Liver (tissue), 9 donors: Measurements from ENCODE around the gene RFX7. TPM values are rescaled to one million over a fixed set of nuclear protein-coding genes. Genes with fewer than 3 reads are reported as not detected.

ENCODE experiments used
- DNase-seq: peaks from one replicate; pipeline ENCODE4 v3.0.0-alpha.2; 2017; ENCODE audit warnings: low spot score
- H3K27ac ChIP-seq, 2 donors: one replicate each; pipeline ENCODE4 v1.7.0; 2013; ENCODE audit warnings: inconsistent platforms in 2 of 2, low read length in 2 of 2, control low read depth in 1 of 2, low read depth in 1 of 2, mild to moderate bottlenecking in 1 of 2
- H3K27me3 ChIP-seq, 4 donors: one replicate each; pipeline versions ENCODE4 v1.6.1 to v1.7.0; 2013; ENCODE audit warnings: low read length in 3 of 4, inconsistent platforms in 1 of 4, mild to moderate bottlenecking in 1 of 4, moderate library complexity in 1 of 4; ENCODE audit not compliant: control insufficient read depth in 4 of 4, insufficient read depth in 4 of 4
- H3K36me3 ChIP-seq, 4 donors: one replicate each; pipeline versions ENCODE4 v1.6.1 to v1.7.0; 2013; ENCODE audit warnings: low read length in 3 of 4, mild to moderate bottlenecking in 3 of 4, low read depth in 1 of 4, moderate library complexity in 1 of 4; ENCODE audit not compliant: control insufficient read depth in 4 of 4, insufficient read depth in 3 of 4
- H3K4me1 ChIP-seq, 4 donors: one replicate each; pipeline versions ENCODE4 v1.6.1 to v1.7.0; 2013; ENCODE audit warnings: low read length in 3 of 4, mild to moderate bottlenecking in 3 of 4, moderate library complexity in 1 of 4; ENCODE audit not compliant: control insufficient read depth in 4 of 4, insufficient read depth in 4 of 4
- H3K4me3 ChIP-seq, 3 donors: one replicate each; pipeline versions ENCODE4 v1.6.1 to v1.7.0; 2013; ENCODE audit warnings: low read length in 3 of 3, control low read depth in 1 of 3, low read depth in 1 of 3, mild to moderate bottlenecking in 1 of 3
- H3K9ac ChIP-seq, 2 donors: one replicate each; pipeline ENCODE4 v1.7.0; 2013; ENCODE audit warnings: low read length in 2 of 2, mild to moderate bottlenecking in 2 of 2, moderate library complexity in 2 of 2, control low read depth in 1 of 2, low read depth in 1 of 2
- H3K9me3 ChIP-seq, 4 donors: one replicate each; pipeline versions ENCODE4 v1.6.1 to v1.7.0; 2013; ENCODE audit warnings: low read length in 3 of 4; ENCODE audit not compliant: control insufficient read depth in 4 of 4
- ATF3 ChIP-seq: IDR thresholded peaks from 2 replicates; pipeline ENCODE4 v1.6.1; 2016; ENCODE audit warnings: antibody characterized with exemption
- CTCF ChIP-seq: fragments of 150-350 bp; IDR thresholded peaks from 2 replicates; pipeline ENCODE4 v1.5.1; 2017; ENCODE audit warnings: improper control_type of control experiment, low read depth, low read length; ENCODE audit not compliant: missing input control
- EGR1 ChIP-seq, 2 donors: IDR thresholded peaks; 2 replicates each; pipeline ENCODE4 v1.6.1; 2016 to 2018; ENCODE audit warnings: antibody characterized with exemption in 2 of 2, low read depth in 2 of 2
- FOXA1 ChIP-seq: IDR thresholded peaks from 2 replicates; pipeline ENCODE4 v1.6.1; 2016; ENCODE audit warnings: antibody characterized with exemption
- FOXA2 ChIP-seq: IDR thresholded peaks from 2 replicates; pipeline ENCODE4 v1.6.1; 2016; ENCODE audit warnings: antibody characterized with exemption
- GABPA ChIP-seq, 2 donors: IDR thresholded peaks in 1 of 2; conservative IDR thresholded peaks in 1 of 2; 2 replicates each; pipeline ENCODE4 v1.6.1; 2016; ENCODE audit warnings: antibody characterized with exemption in 2 of 2, mild to moderate bottlenecking in 1 of 2, moderate library complexity in 1 of 2
- HNF4A ChIP-seq, 2 donors: conservative IDR thresholded peaks; 2 replicates each; pipeline ENCODE4 v1.6.1; 2016; ENCODE audit warnings: antibody characterized with exemption in 2 of 2, mild to moderate bottlenecking in 2 of 2
- HNF4G ChIP-seq: IDR thresholded peaks from 2 replicates; pipeline ENCODE4 v1.6.1; 2016; ENCODE audit warnings: antibody characterized with exemption
- JUND ChIP-seq, 2 donors: IDR thresholded peaks; 2 replicates each; pipeline ENCODE4 v1.6.1; 2016; ENCODE audit warnings: antibody characterized with exemption in 2 of 2
- NR2F2 ChIP-seq: IDR thresholded peaks from 2 replicates; pipeline ENCODE4 v1.6.1; 2016; ENCODE audit warnings: antibody characterized with exemption
- RAD21 ChIP-seq, 2 donors: IDR thresholded peaks; 2 replicates each; pipeline ENCODE4 v1.6.1; 2016; ENCODE audit warnings: antibody characterized with exemption in 2 of 2, mild to moderate bottlenecking in 2 of 2
- REST ChIP-seq: IDR thresholded peaks from 2 replicates; pipeline ENCODE4 v1.6.1; 2016; ENCODE audit warnings: antibody characterized with exemption, mild to moderate bottlenecking
- RXRA ChIP-seq, 2 donors: IDR thresholded peaks; 2 replicates each; pipeline ENCODE4 v1.6.1; 2017 to 2018; ENCODE audit warnings: antibody characterized with exemption in 2 of 2, mild to moderate bottlenecking in 1 of 2
- SP1 ChIP-seq: IDR thresholded peaks from 2 replicates; pipeline ENCODE4 v1.6.1; 2018; ENCODE audit warnings: antibody characterized with exemption, mild to moderate bottlenecking
- TAF1 ChIP-seq: conservative IDR thresholded peaks from 2 replicates; pipeline ENCODE4 v1.6.1; 2016; ENCODE audit warnings: antibody characterized with exemption, mild to moderate bottlenecking
- YY1 ChIP-seq: IDR thresholded peaks from 2 replicates; pipeline ENCODE4 v1.6.1; 2016; ENCODE audit warnings: antibody characterized with exemption, mild to moderate bottlenecking
- ZBTB33 ChIP-seq: IDR thresholded peaks from 2 replicates; pipeline ENCODE4 v1.6.1; 2016; ENCODE audit warnings: antibody characterized with exemption
- WGBS: extraction: QIAGEN DNeasy Blood & Tissue Kit; methylation state at CpG from one replicate; pipeline ENCODE4 v1.1.7; 2013; 5-methylcytosine and 5-hydroxymethylcytosine counted together
- polyA plus RNA-seq, 2 donors: library from polyadenylated mRNA; stranded (reverse) in 1 of 2; unstranded in 1 of 2; fragments of 200-250 nt in 1 of 2; fragments of >200 nt in 1 of 2; fragmentation: Nextera tagmentation in 1 of 2; extraction: Ambion mirVana in 1 of 2; gene quantifications; one replicate each; pipeline versions ENCODE4 v1.2.1 to v1.2.3, GENCODE V29; 2013 to 2015
- total RNA-seq, 2 donors: library from RNA; depleted of rRNA; stranded (reverse); fragments of >200 nt; gene quantifications; one replicate each; pipeline ENCODE4 v1.2.3, GENCODE V29; 2014
- TF ChIP-seq, protein P1 (sequence below): IDR thresholded peaks from 2 replicates; pipeline ENCODE4 v1.6.1; 2016; ENCODE audit warnings: antibody characterized with exemption
- donor health status: healthy.
- donor health status: healthy.
- donor health status: healthy.
- donor health status: healthy.
- donor health status: healthy.

RFX7 gene
- total and polyA plus RNA-seq, 4 donors: 1.3 to 4.2 (median 1.9) TPM

DNA sequence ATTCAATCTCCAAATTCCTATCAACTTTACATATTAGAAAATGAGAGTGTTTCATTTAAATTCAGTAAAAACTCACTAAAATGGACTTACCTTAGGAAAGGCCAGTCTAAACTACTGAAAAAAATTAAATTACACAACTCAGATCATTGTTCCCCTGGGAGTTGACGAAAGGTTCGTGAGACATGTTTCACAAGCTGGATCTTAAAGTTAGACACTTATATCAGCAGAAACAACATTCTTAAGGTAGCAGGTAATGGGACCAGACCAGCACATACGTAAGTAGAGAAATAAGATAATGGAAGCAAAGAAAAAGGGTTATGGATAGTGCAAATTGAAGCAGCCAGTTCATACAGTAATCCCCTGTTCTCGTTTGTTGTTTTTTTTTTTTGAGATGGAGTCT, 8.9 kb downstream of the RFX7 start:
- DNase-seq: no peak
- peaks cover 4 to 13% (median 6%) of the 10 kb centered on the region in 4 donors for H3K9me3 ChIP-seq
- H3K27ac ChIP-seq: no peak overlapping the region
- no peaks in the 10 kb centered on the region for H3K27me3 ChIP-seq
- TF ChIP-seq RAD21 (IDR thresholded peaks at IDR 0.05): no peak
- TF ChIP-seq ZBTB33: no peak
- no peak for TF ChIP-seq HNF4G
- TF ChIP-seq JUND (IDR thresholded peaks at IDR 0.05): no peak
- TF ChIP-seq FOXA1: no peak
- TF ChIP-seq CTCF: no peak
- TF ChIP-seq SP1: no peak
- no peak for TF ChIP-seq FOXA2
- no peak for TF ChIP-seq NR2F2
- TF ChIP-seq EGR1 (IDR thresholded peaks at IDR 0.05; ENCODE audit: low read depth in 2 of 2): no peak
- no peak for TF ChIP-seq RXRA (IDR thresholded peaks at IDR 0.05)
- no peak for TF ChIP-seq TAF1
- no peak for TF ChIP-seq ATF3
- no peak for TF ChIP-seq GABPA (IDR thresholded peaks at IDR 0.05 in 1 of 2, conservative IDR thresholded peaks at IDR 0.05 in 1 of 2)
- no peak for TF ChIP-seq REST
- no peak for TF ChIP-seq HNF4A (conservative IDR thresholded peaks at IDR 0.05)
- TF ChIP-seq, protein P1, sequence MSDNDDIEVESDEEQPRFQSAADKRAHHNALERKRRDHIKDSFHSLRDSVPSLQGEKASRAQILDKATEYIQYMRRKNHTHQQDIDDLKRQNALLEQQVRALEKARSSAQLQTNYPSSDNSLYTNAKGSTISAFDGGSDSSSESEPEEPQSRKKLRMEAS: no peak
- TF ChIP-seq YY1: no peak
- no peaks in the 10 kb centered on the region for H3K4me1 ChIP-seq
- 96% methylated on average over 4 of the region's 4 CpGs for WGBS
- H3K9ac ChIP-seq: no peak overlapping the region
- H3K36me3 ChIP-seq: peaks cover 6 to 9% (median 6%) of the 10 kb centered on the region in 4 donors
- H3K4me3 ChIP-seq: no peak overlapping the region
